Measurements from ENCODE around the gene FGF18.
"Not testable (repeated sequence)": the region's sequence is repeated elsewhere in the genome, so short reads cannot be mapped to it uniquely, and the experiment has no call there.

GRCh38 chr5:171413993-171414392 lies 5.5 kb upstream of the FGF18 start:
- not testable (repeated sequence) for TF ChIP-seq EZH2 (IDR thresholded peaks at IDR 0.05; ENCODE audit: insufficient read depth, poor library complexity, severe bottlenecking); EZH2phosphoT487 (IDR thresholded peaks at IDR 0.05; ENCODE audit: insufficient read depth, low read depth)

Measured in GM23248 (cell line).